Nephron progenitor cell (in vitro differentiated cells): Measurements from ENCODE around the gene SHROOM2.

Experiments used
- DNase-seq: peaks from one replicate; pipeline ENCODE4 v3.0.0; 2021
- H3K27ac Mint-ChIP-seq: 2 replicates; pipeline ENCODE4 v1.8.0; 2021; ENCODE audit warnings: mild to moderate bottlenecking, moderate library complexity, mixed read lengths
- H3K27me3 Mint-ChIP-seq: 2 replicates; pipeline ENCODE4 v1.8.0; 2021; ENCODE audit warnings: mild to moderate bottlenecking, low read depth, mixed read lengths; ENCODE audit not compliant: poor library complexity
- H3K36me3 Mint-ChIP-seq: 2 replicates; pipeline ENCODE4 v1.8.0; 2021; ENCODE audit warnings: low read depth, mixed read lengths
- H3K4me1 Mint-ChIP-seq: 2 replicates; pipeline ENCODE4 v1.8.0; 2021; ENCODE audit warnings: mixed read lengths
- H3K4me3 Mint-ChIP-seq: 2 replicates; pipeline ENCODE4 v1.8.0; 2021; ENCODE audit warnings: mild to moderate bottlenecking, moderate library complexity, mixed read lengths
- H3K9me3 Mint-ChIP-seq: 2 replicates; pipeline ENCODE4 v1.8.0; 2021; ENCODE audit warnings: mild to moderate bottlenecking, moderate library complexity, mixed read lengths
- TF ChIP-seq, protein P1 (sequence below): fragments of 200-600 bp; sonication (generic); IDR thresholded peaks from 2 replicates; pipeline ENCODE4 v1.5.0; 2021; ENCODE audit warnings: antibody characterized with exemption

The SHROOM2 gene

GRCh38 chrX:9745417-9746115, 40.7 kb upstream of the SHROOM2 start:
- H3K9me3 Mint-ChIP-seq: peaks cover 46% of the 10 kb centered on the region
- TF ChIP-seq, protein P1, sequence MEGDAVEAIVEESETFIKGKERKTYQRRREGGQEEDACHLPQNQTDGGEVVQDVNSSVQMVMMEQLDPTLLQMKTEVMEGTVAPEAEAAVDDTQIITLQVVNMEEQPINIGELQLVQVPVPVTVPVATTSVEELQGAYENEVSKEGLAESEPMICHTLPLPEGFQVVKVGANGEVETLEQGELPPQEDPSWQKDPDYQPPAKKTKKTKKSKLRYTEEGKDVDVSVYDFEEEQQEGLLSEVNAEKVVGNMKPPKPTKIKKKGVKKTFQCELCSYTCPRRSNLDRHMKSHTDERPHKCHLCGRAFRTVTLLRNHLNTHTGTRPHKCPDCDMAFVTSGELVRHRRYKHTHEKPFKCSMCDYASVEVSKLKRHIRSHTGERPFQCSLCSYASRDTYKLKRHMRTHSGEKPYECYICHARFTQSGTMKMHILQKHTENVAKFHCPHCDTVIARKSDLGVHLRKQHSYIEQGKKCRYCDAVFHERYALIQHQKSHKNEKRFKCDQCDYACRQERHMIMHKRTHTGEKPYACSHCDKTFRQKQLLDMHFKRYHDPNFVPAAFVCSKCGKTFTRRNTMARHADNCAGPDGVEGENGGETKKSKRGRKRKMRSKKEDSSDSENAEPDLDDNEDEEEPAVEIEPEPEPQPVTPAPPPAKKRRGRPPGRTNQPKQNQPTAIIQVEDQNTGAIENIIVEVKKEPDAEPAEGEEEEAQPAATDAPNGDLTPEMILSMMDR: no peak
- peaks cover 22% of the 10 kb centered on the region for H3K4me1 Mint-ChIP-seq
- H3K36me3 Mint-ChIP-seq: peaks cover 19% of the 10 kb centered on the region
- DNase-seq: no peak
- no peak overlapping the region for H3K4me3 Mint-ChIP-seq
- H3K27ac Mint-ChIP-seq: peak overlapping the region; percentile 85
- H3K27me3 Mint-ChIP-seq: no peaks in the 10 kb centered on the region

DNA sequence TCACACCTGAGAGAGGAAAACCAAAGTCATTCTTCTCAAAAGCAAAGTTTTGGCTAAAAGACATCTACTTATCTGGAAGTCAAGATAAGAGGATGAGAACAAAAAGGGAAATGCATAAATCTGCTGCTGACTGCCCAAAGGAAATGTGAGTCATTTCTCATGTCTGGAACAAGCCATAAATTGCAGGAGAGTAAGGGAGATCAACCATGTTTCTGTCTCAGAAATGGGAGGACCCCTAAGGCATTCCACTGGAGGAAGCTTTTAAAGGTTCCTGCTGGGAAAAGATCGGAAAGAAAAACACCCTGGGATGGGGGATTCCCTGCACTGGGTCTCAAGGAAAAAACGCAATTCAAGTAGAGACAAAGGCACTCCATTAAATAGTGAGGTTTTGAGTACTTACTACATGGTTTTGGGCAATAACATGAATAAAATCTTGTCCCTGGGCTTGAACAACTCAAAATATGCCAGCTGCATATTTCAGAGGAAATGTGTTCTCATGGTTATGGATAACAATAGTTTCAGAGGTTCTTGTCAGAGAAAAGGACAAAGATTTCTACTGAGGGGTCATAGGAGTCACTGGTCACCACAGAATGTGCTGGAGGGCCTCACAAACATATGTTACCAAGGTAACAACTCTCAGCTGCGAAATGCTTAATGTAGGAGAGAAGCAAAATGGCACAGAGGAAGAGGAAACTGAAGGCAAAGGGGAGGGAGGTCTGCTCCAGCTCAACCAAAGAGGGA, 39.9 kb upstream of the SHROOM2 start:
- Mint-ChIP-seq H3K4me3 (peak overlapping the region; percentile 11), H3K27ac (peak overlapping the region; percentile 85), H3K36me3 (peaks cover 19% of the 10 kb centered on the region), H3K9me3 (peaks cover 46% of the 10 kb centered on the region), H3K27me3 (no peaks in the 10 kb centered on the region), H3K4me1 (peaks cover 22% of the 10 kb centered on the region)
- TF ChIP-seq, protein P1: no peak
- DNase-seq: no peak

GRCh38 chrX:9747644-9748043, 38.6 kb upstream of the SHROOM2 start:
- TF ChIP-seq, protein P1: no peak
- Mint-ChIP-seq H3K27ac (no peak overlapping the region), H3K27me3 (peaks cover 3% of the 10 kb centered on the region)

DNA sequence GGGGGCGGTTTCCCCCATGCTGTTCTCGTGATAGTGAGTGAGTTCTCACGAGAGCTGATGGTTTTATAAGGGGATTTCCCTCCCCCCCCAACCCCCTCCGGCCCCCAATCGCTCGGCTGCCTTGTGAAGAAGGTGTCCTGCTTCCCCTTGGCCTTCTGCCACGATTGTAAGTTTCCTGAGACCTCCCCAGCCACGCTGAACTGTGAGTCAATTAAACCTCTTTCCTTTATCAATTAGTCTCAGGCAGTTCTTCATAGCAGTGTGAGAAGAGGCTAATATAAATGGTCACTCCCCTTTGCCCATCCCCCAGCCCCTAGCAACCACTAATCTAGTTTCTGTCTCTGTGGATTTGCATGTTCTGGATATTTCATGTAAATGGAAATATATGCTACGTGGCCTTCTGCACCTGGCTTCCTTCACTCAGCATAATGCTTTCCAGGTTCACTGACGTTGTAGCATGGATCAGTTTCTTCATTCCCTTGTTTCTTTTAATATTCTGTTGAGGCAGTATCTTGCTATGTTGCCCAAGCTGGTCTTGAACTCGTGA, 37.0 kb upstream of the SHROOM2 start:
- peaks cover 22% of the 10 kb centered on the region for H3K4me1 Mint-ChIP-seq
- H3K27me3 Mint-ChIP-seq: peaks cover 3% of the 10 kb centered on the region
- TF ChIP-seq, protein P1: no peak
- peaks cover 49% of the 10 kb centered on the region for H3K9me3 Mint-ChIP-seq
- H3K4me3 Mint-ChIP-seq: no peak overlapping the region
- H3K36me3 Mint-ChIP-seq: peaks cover 8% of the 10 kb centered on the region
- no peak overlapping the region for H3K27ac Mint-ChIP-seq
- no peak for DNase-seq

More at GRCh38 chrX:9747644-9748043, 38.6 kb upstream of the SHROOM2 start:
- H3K4me3 Mint-ChIP-seq: no peak overlapping the region
- H3K4me1 Mint-ChIP-seq: peaks cover 22% of the 10 kb centered on the region
- H3K36me3 Mint-ChIP-seq: peaks cover 15% of the 10 kb centered on the region
- no peak for DNase-seq
- H3K9me3 Mint-ChIP-seq: peaks cover 50% of the 10 kb centered on the region

- no peaks in the 10 kb centered on the region for H3K4me1 Mint-ChIP-seq
- no peak overlapping the region for H3K27ac Mint-ChIP-seq
- peaks cover 2% of the 10 kb centered on the region for H3K27me3 Mint-ChIP-seq
- H3K9me3 Mint-ChIP-seq: peaks cover 52% of the 10 kb centered on the region
- DNase-seq: no peak
- no peak overlapping the region for H3K4me3 Mint-ChIP-seq
- TF ChIP-seq, protein P1: no peak
- peaks cover 11% of the 10 kb centered on the region for H3K36me3 Mint-ChIP-seq
Measured at GRCh38 chrX:9757366-9757765, 28.9 kb upstream of the SHROOM2 start.
